ENCODE results near the gene SCLY.

Gene SCLY

GRCh38 chr2:238141541-238142318 lies 80.9 kb downstream of the SCLY start:
- DNase-seq: peak; percentile 29 to 50

GRCh38 chr2:238142382-238143205 lies 81.8 kb downstream of the SCLY start:
- no peak for DNase-seq

DNA sequence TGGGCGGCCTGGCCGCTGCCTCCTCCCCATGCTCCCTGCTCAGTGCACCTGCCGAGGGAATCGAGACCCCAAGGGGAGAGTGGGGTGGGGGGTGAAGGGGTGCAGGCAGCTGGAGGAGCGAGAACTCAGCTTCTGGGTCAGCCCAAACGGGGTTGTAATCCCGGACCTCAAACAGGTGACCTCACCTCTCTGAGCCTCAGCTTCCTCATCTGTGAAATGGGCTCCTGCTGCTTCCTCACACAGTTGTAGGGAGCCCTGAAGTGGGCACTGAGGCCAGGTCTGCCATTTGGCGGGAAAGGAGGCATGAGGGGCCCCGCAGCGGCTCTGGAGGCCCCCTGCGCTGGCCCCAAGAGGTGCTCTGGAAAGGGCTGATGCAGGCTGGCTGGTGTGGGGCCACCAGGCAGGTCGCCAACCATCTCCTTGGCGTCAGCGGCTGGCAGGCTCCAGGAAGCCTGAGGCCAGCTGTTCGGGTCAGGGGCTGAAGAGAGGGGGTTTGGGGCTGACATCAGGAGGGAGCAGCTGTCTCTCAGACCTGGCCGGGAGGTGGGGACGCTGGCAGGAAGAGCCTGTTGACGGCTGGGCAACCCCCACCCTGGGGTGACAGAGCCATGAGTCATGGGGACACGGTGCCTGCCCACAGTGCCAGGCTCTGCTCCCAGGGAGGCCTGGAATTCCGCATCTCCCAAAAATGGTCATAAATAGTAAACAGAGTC lies 82.6 kb downstream of the SCLY start:
- peak in 1 of 2 donors; percentile 16 for DNase-seq

DNA sequence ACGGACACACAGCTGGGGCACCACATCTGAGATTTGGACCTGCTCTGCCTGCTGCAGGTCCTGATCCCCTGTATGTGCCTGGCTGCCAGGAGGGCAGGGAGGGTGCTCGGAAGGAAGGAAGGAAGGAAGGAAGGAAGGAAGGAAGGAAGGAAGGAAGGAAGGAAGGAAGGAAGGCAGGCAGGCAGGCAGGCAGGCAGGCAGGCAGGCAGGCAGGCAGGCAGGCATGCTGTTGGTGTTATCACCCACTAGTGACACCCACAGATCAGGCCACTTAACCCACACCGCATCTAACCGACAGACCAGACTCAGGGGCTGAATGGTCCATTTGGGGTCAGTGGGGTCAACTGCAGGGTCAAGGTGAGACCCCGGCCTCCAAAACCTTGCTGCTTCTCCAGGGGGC lies 83.5 kb downstream of the SCLY start:
- no peak for DNase-seq

GRCh38 chr2:238145046-238145445 lies 84.2 kb downstream of the SCLY start:
- no peak for DNase-seq

DNA sequence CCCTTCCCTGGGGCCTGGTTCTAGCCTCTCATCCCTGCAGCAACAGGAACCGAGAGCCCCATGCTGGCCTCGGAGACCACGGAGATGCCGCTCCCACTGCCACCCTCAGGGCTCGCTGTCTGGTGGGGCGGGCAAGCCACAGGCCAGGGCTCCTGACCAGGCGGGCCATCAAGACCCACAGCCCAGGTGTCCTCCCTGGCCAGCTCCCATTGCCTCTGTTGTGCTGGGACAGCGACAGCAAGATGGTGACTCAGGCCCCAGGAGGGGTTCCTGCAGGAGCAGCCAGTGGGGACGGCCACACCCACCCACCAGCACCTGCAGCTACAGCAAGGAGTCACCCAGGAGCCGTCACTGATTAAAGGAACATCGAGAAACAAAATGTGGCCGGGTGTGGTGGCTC lies 85.0 kb downstream of the SCLY start:
- no peak for DNase-seq

DNA sequence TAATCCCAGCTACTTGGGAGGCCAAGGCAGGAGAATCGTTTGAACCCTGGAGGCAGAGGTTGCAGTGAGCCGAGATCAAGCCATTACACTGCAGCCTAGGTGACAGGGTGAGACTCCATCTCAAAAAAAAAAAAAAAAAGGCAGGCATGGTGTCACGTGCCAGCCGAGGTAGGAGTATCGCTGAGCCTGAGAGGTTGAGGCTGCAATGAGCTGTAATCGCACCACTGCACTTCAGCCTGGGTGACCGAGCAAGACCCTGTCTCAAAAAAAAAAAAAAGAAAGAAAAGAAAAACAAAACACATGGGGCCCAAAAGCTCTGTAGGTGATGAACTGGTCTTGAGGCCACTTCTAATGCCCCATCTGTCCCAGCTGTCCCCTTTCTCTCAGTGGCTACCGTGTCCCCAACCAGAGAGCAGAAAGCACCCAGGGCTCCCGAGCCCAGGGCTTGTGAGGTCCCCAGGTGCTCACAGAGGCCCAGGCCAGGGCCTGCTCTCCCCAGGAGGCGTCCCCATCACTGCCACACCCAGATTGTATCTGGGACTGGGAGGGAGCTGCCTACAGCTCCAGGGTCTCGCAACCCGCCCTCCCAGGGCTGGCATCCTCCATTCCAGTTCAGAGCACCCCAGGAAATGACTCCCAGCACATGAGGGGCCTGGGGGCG lies 86.2 kb downstream of the SCLY start:
- no peak for DNase-seq

DNA sequence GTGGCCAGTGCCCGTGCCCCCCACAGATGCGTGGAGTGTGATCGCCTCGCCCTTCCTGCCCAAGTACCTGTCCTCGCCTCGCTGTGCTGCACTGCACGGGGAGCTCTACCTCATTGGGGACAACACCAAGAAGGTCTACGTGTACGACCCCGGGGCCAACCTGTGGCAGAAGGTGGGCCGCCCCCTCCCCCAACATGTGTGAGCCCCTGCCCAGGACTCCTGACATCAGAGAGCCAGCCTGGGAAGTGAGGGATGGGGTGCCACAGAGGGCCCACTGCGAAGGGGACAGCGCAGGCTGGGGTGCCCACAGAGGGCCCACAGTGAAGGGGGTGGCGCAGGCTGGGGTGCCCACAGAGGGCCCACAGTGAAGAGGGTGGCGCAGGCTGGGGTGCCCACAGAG lies 88.2 kb downstream of the SCLY start:
- no peak for DNase-seq
